ENCODE results near the gene PTPRG.

The PTPRG gene

GRCh38 chr3:61858054-61858453 lies 296.7 kb downstream of the PTPRG start:
- H3K79me2 ChIP-seq (ENCODE audit: insufficient read depth, low read length) = no peaks in the 10 kb centered on the region
- no peaks in the 10 kb centered on the region for H3K9me2 ChIP-seq (replicated peaks; ENCODE audit: low read depth, low read length)
- TF ChIP-seq EZH2phosphoT487 (IDR thresholded peaks at IDR 0.05; ENCODE audit: borderline replicate concordance) = no peak
- peak; percentile 77 for TF ChIP-seq CTCF (conservative IDR thresholded peaks at IDR 0.05; ENCODE audit: low read length)
- no peak overlapping the region for H3K9ac ChIP-seq (ENCODE audit: low read depth, low read length, poor library complexity, severe bottlenecking)
- H4K20me1 ChIP-seq (ENCODE audit: insufficient read depth, low read length, poor library complexity, severe bottlenecking) = no peaks in the 10 kb centered on the region
- H3K4me2 ChIP-seq (ENCODE audit: low read depth, low read length, poor library complexity, severe bottlenecking) = no peak overlapping the region
- no peak overlapping the region for H2AFZ ChIP-seq (ENCODE audit: low read length)
- peaks cover 14% of the 10 kb centered on the region for H3K4me1 ChIP-seq (ENCODE audit: insufficient read depth, low read length, poor library complexity, severe bottlenecking)
- H3K9me3 ChIP-seq (ENCODE audit: insufficient read depth, low read depth, low read length) = no peaks in the 10 kb centered on the region
- no peaks in the 10 kb centered on the region for H3K27me3 ChIP-seq (ENCODE audit: insufficient read depth, low read length, poor library complexity, severe bottlenecking)
- no peak overlapping the region for H3K4me3 ChIP-seq (ENCODE audit: low read length, poor library complexity, severe bottlenecking)
- H3K36me3 ChIP-seq (ENCODE audit: insufficient read depth, low read length) = no peaks in the 10 kb centered on the region
- H3F3A ChIP-seq (ENCODE audit: low read depth) = no peaks in the 10 kb centered on the region

GRCh38 chr3:61861410-61861809 lies 300.0 kb downstream of the PTPRG start:
- Histone ChIP-seq H3K79me2 (ENCODE audit: insufficient read depth, low read length) (no peaks in the 10 kb centered on the region), H4K20me1 (ENCODE audit: insufficient read depth, low read length, poor library complexity, severe bottlenecking) (no peaks in the 10 kb centered on the region), H3K9me2 (replicated peaks; ENCODE audit: low read depth, low read length) (no peaks in the 10 kb centered on the region), H3K9me3 (ENCODE audit: insufficient read depth, low read depth, low read length) (no peaks in the 10 kb centered on the region), H3K36me3 (ENCODE audit: insufficient read depth, low read length) (no peaks in the 10 kb centered on the region), H3F3A (ENCODE audit: low read depth) (no peaks in the 10 kb centered on the region), H3K9ac (ENCODE audit: low read depth, low read length, poor library complexity, severe bottlenecking) (no peak overlapping the region), H2AFZ (ENCODE audit: low read length) (no peak overlapping the region), H3K4me2 (ENCODE audit: low read depth, low read length, poor library complexity, severe bottlenecking) (no peak overlapping the region), H3K4me3 (ENCODE audit: low read length, poor library complexity, severe bottlenecking) (no peak overlapping the region), H3K27me3 (ENCODE audit: insufficient read depth, low read length, poor library complexity, severe bottlenecking) (no peaks in the 10 kb centered on the region), H3K4me1 (ENCODE audit: insufficient read depth, low read length, poor library complexity, severe bottlenecking) (no peaks in the 10 kb centered on the region)
- no peak for TF ChIP-seq CTCF (conservative IDR thresholded peaks at IDR 0.05; ENCODE audit: low read length)

GRCh38 chr3:61862614-61863289 lies 301.4 kb downstream of the PTPRG start:
- Histone ChIP-seq H3K9me3 (ENCODE audit: insufficient read depth, low read depth, low read length) (no peaks in the 10 kb centered on the region), H3K9me2 (replicated peaks; ENCODE audit: low read depth, low read length) (no peaks in the 10 kb centered on the region), H3K27me3 (ENCODE audit: insufficient read depth, low read length, poor library complexity, severe bottlenecking) (no peaks in the 10 kb centered on the region), H3K4me1 (ENCODE audit: insufficient read depth, low read length, poor library complexity, severe bottlenecking) (no peaks in the 10 kb centered on the region), H3K4me2 (ENCODE audit: low read depth, low read length, poor library complexity, severe bottlenecking) (no peak overlapping the region), H3K4me3 (ENCODE audit: low read length, poor library complexity, severe bottlenecking) (no peak overlapping the region), H3K79me2 (ENCODE audit: insufficient read depth, low read length) (no peaks in the 10 kb centered on the region), H3K36me3 (ENCODE audit: insufficient read depth, low read length) (no peaks in the 10 kb centered on the region), H3K9ac (ENCODE audit: low read depth, low read length, poor library complexity, severe bottlenecking) (no peak overlapping the region), H3F3A (ENCODE audit: low read depth) (no peaks in the 10 kb centered on the region), H4K20me1 (ENCODE audit: insufficient read depth, low read length, poor library complexity, severe bottlenecking) (no peaks in the 10 kb centered on the region), H2AFZ (ENCODE audit: low read length) (no peak overlapping the region)
- no peak for TF ChIP-seq CTCF (conservative IDR thresholded peaks at IDR 0.05; ENCODE audit: low read length)
- no peak for TF ChIP-seq EZH2phosphoT487 (IDR thresholded peaks at IDR 0.05; ENCODE audit: borderline replicate concordance)

Measured in Loucy (cell line).